ENCODE data around the gene CYYR1. TPM values are rescaled to one million over a fixed set of nuclear protein-coding genes. Genes with fewer than 3 reads are reported as not detected.
"Not testable (repeated sequence)": the region's sequence is repeated elsewhere in the genome, so short reads cannot be mapped to it uniquely, and the experiment has no call there.

CYYR1 gene
- total and polyA plus RNA-seq, 5 experiments from 2014 or later, result not detected

GRCh38 chr21:26465916-26466315 is 107.2 kb downstream of the CYYR1 start:
- Mint-ChIP-seq H3K4me3 (no peak overlapping the region), H3K27ac (no peak overlapping the region), H3K9me3 (peaks cover 0 to 5% (median 0%) of the 10 kb centered on the region in 9 donors), H3K36me3 (no peaks in the 10 kb centered on the region), H3K4me1 (no peaks in the 10 kb centered on the region), H3K27me3 (peaks cover 0 to 3% (median 2%) of the 10 kb centered on the region in 5 donors)
- ATAC-seq, result no peak
- no peak for DNase-seq
- POLR2A ChIA-PET, result no interaction called here

- POLR2A ChIA-PET, result no interaction called here
- Mint-ChIP-seq H3K4me1 (no peaks in the 10 kb centered on the region), H3K36me3 (no peaks in the 10 kb centered on the region), H3K27ac (no peak overlapping the region), H3K9me3 (peaks cover 0 to 6% (median 2%) of the 10 kb centered on the region in 9 donors), H3K4me3 (no peak overlapping the region), H3K27me3 (peaks cover 0 to 2% (median 0%) of the 10 kb centered on the region in 5 donors)
- DNase-seq (no peak), ATAC-seq (no peak)
These were observed 111.6 kb downstream of the CYYR1 start for GRCh38 chr21:26461500-26461899.

DNA sequence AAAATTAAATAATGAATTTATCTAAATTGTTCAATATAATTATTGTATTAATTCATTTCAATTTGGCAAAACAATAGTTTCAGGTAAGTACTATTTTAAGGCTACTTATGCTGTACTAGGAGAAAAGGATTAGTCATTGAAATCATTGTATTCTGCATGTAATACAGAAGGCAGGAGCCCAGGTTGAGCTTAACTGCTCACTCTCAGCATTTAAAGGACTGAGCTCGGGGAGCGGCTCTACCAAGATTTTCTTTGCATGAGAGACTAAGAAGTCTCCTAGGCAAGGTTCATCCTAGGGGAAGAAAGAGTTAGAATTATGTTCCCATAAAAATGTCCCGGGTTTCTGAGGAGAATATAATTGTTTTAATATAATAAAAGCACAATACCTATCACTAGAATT is 112.5 kb downstream of the CYYR1 start:
- DNase-seq (no peak), ATAC-seq (no peak)
- no peak overlapping the region for H3K27ac Mint-ChIP-seq
- H3K9me3 Mint-ChIP-seq, result peaks cover 0 to 6% (median 2%) of the 10 kb centered on the region in 9 donors
- peaks cover 0 to 2% (median 0%) of the 10 kb centered on the region in 5 donors for H3K27me3 Mint-ChIP-seq
- POLR2A ChIA-PET, result no interaction called here
- no peaks in the 10 kb centered on the region for H3K36me3 Mint-ChIP-seq
- no peak overlapping the region for H3K4me3 Mint-ChIP-seq
- H3K4me1 Mint-ChIP-seq, result no peaks in the 10 kb centered on the region

DNA sequence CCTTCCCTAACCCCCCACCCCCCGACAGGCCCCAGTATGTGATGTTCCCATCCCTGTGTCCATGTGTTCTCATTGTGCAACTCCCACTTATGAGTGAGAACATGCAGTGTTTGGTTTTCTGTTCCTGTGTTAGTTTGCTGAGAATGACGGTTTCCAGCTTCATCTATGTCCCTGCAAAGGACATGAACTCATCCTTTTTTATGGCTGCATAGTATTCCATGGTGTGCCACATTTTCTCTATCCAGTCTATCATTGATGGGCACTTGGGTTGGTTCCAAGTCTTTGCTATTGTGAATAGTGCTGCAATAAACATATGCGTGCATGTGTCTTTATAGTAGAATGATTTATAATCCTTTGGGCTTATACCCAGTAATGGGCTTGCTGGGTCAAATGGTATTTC is 114.2 kb downstream of the CYYR1 start:
- H3K4me1 Mint-ChIP-seq, ATAC-seq, POLR2A ChIA-PET, DNase-seq, H3K36me3 Mint-ChIP-seq, H3K9me3 Mint-ChIP-seq, H3K4me3 Mint-ChIP-seq, H3K27me3 Mint-ChIP-seq, H3K27ac Mint-ChIP-seq: not testable (repeated sequence)

GRCh38 chr21:26457817-26458216 is 115.3 kb downstream of the CYYR1 start:
- Mint-ChIP-seq H3K9me3 (peaks cover 0 to 6% (median 2%) of the 10 kb centered on the region in 9 donors), H3K4me3 (no peak overlapping the region), H3K27me3 (peaks cover 0 to 2% (median 0%) of the 10 kb centered on the region in 5 donors), H3K27ac (no peak overlapping the region), H3K36me3 (no peaks in the 10 kb centered on the region), H3K4me1 (no peaks in the 10 kb centered on the region)
- DNase-seq, result no peak
- POLR2A ChIA-PET, result no interaction called here
- ATAC-seq, result no peak

DNA sequence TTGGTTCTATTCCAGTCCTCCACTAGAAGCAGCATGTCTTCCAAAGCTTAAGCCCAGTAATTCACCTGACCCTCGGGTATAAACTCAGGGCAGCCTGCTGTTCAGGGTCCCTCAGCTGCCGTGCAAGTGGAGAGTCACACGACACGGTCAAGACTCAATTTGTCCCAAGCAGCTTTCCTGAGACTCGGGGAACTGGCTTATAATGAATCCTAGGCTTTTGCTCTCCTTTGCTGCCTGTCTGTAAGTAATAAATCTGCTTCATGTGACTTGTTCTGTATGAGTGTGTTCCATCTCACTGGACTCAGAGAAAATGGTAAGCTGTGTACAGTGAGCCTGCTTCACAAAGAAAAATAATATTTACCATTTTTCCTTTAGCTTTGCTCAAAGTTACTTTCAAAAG is 119.8 kb downstream of the CYYR1 start:
- Mint-ChIP-seq H3K27ac (no peak overlapping the region), H3K36me3 (no peaks in the 10 kb centered on the region), H3K4me1 (no peaks in the 10 kb centered on the region), H3K9me3 (peaks cover 0 to 3% (median 0%) of the 10 kb centered on the region in 9 donors), H3K4me3 (no peak overlapping the region), H3K27me3 (peaks cover 0 to 1% (median 0%) of the 10 kb centered on the region in 5 donors)
- ATAC-seq (no peak), DNase-seq (no peak)
- POLR2A ChIA-PET, result no interaction called here

- Mint-ChIP-seq H3K4me3 (no peak overlapping the region), H3K36me3 (no peaks in the 10 kb centered on the region), H3K27ac (no peak overlapping the region), H3K27me3 (peaks cover 0 to 1% (median 0%) of the 10 kb centered on the region in 5 donors), H3K4me1 (no peaks in the 10 kb centered on the region), H3K9me3 (no peaks in the 10 kb centered on the region)
- DNase-seq, result no peak
- ATAC-seq, result no peak
- POLR2A ChIA-PET, result no interaction called here
These were observed 121.9 kb downstream of the CYYR1 start for GRCh38 chr21:26451081-26451740.

DNA sequence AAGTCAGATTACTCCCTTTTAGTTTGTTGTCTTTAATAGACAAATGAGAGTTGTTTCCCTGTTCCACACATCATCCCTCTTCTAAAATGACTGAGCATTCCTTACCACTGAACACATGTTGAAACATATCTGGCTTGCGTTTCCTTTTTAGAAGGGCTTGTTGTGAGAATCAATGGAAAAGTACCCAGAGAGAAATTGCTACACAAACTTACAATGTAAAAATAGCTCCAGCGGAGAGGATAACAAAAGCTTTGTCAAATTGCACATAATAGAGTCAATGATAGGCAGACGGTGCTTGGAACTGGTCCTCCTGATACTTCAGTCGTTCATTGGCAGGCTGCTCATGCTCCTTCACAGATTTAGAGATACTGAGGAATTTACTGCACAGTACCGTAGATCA is 123.9 kb downstream of the CYYR1 start:
- DNase-seq (no peak), ATAC-seq (no peak)
- H3K4me1 Mint-ChIP-seq, result no peaks in the 10 kb centered on the region
- no peak overlapping the region for H3K27ac Mint-ChIP-seq
- peaks cover 0 to 3% (median 1%) of the 10 kb centered on the region in 5 donors for H3K27me3 Mint-ChIP-seq
- no peaks in the 10 kb centered on the region for H3K36me3 Mint-ChIP-seq
- H3K4me3 Mint-ChIP-seq, result no peak overlapping the region
- POLR2A ChIA-PET, result no interaction called here
- no peaks in the 10 kb centered on the region for H3K9me3 Mint-ChIP-seq

DNA sequence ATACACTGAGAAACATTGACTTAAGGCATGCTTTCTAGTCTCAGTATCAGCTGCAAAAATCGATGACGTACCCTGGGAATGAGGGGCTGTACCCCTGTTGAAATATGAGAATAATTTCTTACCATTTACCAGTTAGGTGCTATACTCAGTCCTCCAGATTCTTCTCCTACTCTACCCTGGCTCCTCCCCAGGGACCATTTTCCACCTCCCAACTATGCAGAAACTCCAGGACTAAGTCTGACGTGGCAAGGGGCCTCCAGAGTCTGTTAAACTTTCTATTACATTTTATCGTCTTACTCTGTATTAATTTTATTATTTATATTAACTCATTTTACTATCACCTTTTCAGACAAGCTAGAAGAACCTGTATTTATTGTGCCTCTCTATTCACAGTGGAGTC is 124.3 kb downstream of the CYYR1 start:
- H3K36me3 Mint-ChIP-seq, result no peaks in the 10 kb centered on the region
- no peaks in the 10 kb centered on the region for H3K4me1 Mint-ChIP-seq
- ATAC-seq (no peak), DNase-seq (no peak)
- peaks cover 0 to 3% (median 1%) of the 10 kb centered on the region in 5 donors for H3K27me3 Mint-ChIP-seq
- H3K27ac Mint-ChIP-seq, result no peak overlapping the region
- H3K4me3 Mint-ChIP-seq, result no peak overlapping the region
- POLR2A ChIA-PET, result no interaction called here
- H3K9me3 Mint-ChIP-seq, result no peaks in the 10 kb centered on the region

DNA sequence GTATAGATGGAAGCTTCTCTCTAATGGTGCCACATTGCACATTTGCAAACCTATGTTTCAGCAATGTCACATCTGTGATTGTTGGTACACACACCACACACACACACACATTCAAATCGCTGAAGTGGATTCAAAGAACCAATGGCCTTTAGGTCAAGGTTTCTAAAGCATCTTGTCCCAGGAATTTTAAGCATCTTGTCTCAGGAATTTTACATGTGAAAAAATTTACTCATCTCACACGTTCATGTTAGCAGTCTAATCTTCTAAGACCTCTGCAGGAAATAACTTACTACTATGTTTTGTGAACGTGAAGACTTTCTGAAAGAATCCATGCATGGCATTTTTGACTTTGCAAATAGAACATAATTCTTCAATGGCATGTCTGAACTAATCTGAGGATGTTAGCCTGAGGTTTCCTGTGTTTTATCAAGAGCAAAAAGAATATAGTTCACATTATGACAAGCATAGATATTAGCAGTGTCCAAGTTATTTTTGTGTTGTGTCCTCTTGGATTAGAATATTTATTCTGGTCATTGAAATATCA is 125.1 kb downstream of the CYYR1 start:
- ATAC-seq (no peak), DNase-seq (no peak)
- no peak overlapping the region for H3K27ac Mint-ChIP-seq
- POLR2A ChIA-PET, result no interaction called here
- peaks cover 0 to 3% (median 1%) of the 10 kb centered on the region in 5 donors for H3K27me3 Mint-ChIP-seq
- no peaks in the 10 kb centered on the region for H3K36me3 Mint-ChIP-seq
- H3K9me3 Mint-ChIP-seq, result no peaks in the 10 kb centered on the region
- no peaks in the 10 kb centered on the region for H3K4me1 Mint-ChIP-seq
- H3K4me3 Mint-ChIP-seq, result no peak overlapping the region

- ATAC-seq, result no peak
- Mint-ChIP-seq H3K27ac (no peak overlapping the region), H3K4me1 (no peaks in the 10 kb centered on the region), H3K4me3 (no peak overlapping the region), H3K36me3 (no peaks in the 10 kb centered on the region), H3K27me3 (peaks cover 0 to 3% (median 1%) of the 10 kb centered on the region in 5 donors), H3K9me3 (no peaks in the 10 kb centered on the region)
- POLR2A ChIA-PET, result no interaction called here
- no peak for DNase-seq
These were observed 127.6 kb downstream of the CYYR1 start for GRCh38 chr21:26445440-26445839.

- Mint-ChIP-seq H3K9me3 (peaks cover 0 to 2% (median 0%) of the 10 kb centered on the region in 9 donors), H3K36me3 (no peaks in the 10 kb centered on the region), H3K4me3 (no peak overlapping the region), H3K4me1 (no peaks in the 10 kb centered on the region), H3K27ac (no peak overlapping the region), H3K27me3 (peaks cover 0 to 3% (median 1%) of the 10 kb centered on the region in 5 donors)
- POLR2A ChIA-PET, result no interaction called here
- no peak for DNase-seq
- ATAC-seq, result no peak
These were observed 128.4 kb downstream of the CYYR1 start for GRCh38 chr21:26444646-26445045.

DNA sequence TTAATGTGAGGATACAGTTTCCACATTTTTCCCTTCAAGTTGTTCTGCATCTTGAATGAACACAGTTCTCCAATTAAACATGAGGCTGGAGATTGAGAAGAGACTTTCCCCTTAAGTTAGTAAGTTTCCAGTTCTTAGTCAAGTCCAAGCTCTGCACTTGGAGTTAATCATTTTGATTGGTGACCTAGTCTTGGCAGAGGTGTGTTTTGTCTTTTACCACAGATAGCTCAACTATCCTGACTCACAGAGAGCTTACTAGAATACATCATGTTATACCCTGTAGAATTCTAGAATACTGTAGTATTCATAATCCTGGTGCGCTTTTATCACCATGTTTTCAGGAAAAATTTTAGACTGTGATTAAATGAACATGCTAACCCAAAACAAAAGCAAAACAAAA is 129.2 kb downstream of the CYYR1 start:
- no peaks in the 10 kb centered on the region for H3K36me3 Mint-ChIP-seq
- POLR2A ChIA-PET, result no interaction called here
- peaks cover 0 to 3% (median 2%) of the 10 kb centered on the region in 5 donors for H3K27me3 Mint-ChIP-seq
- no peak overlapping the region for H3K4me3 Mint-ChIP-seq
- H3K27ac Mint-ChIP-seq, result no peak overlapping the region
- DNase-seq (no peak), ATAC-seq (no peak)
- no peaks in the 10 kb centered on the region for H3K4me1 Mint-ChIP-seq
- peaks cover 0 to 5% (median 0%) of the 10 kb centered on the region in 9 donors for H3K9me3 Mint-ChIP-seq

DNA sequence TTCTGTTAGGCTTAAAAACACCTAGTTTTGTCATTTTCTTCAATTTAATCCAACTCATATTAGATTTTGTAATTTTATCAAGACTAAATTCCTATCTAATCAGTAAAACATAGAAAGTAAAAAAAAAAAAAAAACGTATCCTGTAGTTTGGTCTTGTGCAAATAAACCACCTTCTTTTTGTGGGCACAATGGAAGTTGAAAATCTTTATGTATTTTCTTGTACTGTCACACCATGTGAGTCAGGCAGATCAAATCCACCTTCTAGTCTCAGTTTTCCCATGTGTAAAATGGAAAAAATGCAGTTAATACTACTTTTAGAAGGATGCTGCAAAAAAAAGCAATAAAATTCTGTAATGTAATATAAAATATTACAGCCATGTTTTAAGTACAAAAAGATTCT is 129.8 kb downstream of the CYYR1 start:
- no peak overlapping the region for H3K27ac Mint-ChIP-seq
- POLR2A ChIA-PET, result no interaction called here
- H3K9me3 Mint-ChIP-seq, result peaks cover 0 to 5% (median 0%) of the 10 kb centered on the region in 9 donors
- no peaks in the 10 kb centered on the region for H3K4me1 Mint-ChIP-seq
- peaks cover 0 to 7% (median 3%) of the 10 kb centered on the region in 5 donors for H3K27me3 Mint-ChIP-seq
- no peak overlapping the region for H3K4me3 Mint-ChIP-seq
- H3K36me3 Mint-ChIP-seq, result no peaks in the 10 kb centered on the region
- DNase-seq (no peak), ATAC-seq (no peak)
